Measurements from ENCODE around the gene SEMA4G. TPM values are rescaled to one million over a fixed set of nuclear protein-coding genes. Genes with fewer than 3 reads are reported as not detected.

SEMA4G gene, protein sequence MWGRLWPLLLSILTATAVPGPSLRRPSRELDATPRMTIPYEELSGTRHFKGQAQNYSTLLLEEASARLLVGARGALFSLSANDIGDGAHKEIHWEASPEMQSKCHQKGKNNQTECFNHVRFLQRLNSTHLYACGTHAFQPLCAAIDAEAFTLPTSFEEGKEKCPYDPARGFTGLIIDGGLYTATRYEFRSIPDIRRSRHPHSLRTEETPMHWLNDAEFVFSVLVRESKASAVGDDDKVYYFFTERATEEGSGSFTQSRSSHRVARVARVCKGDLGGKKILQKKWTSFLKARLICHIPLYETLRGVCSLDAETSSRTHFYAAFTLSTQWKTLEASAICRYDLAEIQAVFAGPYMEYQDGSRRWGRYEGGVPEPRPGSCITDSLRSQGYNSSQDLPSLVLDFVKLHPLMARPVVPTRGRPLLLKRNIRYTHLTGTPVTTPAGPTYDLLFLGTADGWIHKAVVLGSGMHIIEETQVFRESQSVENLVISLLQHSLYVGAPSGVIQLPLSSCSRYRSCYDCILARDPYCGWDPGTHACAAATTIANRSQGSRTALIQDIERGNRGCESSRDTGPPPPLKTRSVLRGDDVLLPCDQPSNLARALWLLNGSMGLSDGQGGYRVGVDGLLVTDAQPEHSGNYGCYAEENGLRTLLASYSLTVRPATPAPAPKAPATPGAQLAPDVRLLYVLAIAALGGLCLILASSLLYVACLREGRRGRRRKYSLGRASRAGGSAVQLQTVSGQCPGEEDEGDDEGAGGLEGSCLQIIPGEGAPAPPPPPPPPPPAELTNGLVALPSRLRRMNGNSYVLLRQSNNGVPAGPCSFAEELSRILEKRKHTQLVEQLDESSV
- 1 to 10 TPM in 3 of 4 donors, under 1 TPM in 1; 0.44 to 4.1 (median 1.3) TPM for total RNA-seq

GRCh38 chr10:100969187-100970075 is at the start of gene SEMA4G:
TSS of gene SEMA4G (plus strand) at chr10:100969504. CDS start at chr10:100972913, 3,409 bp downstream.
- intact Hi-C loops (cut with DNase I), result no loop called here
- Histone ChIP-seq H3K36me3 (peaks cover 0 to 22% (median 0%) of the 10 kb centered on the region in 3 donors), H3K4me1 (peaks cover 12 to 20% (median 15%) of the 10 kb centered on the region in 3 donors), H3K9me3 (no peaks in the 10 kb centered on the region), H3K4me3 (peak within 1 kb of the TSS; percentile 41 to 69 (median 64)), H3K27ac (peak within 1 kb of the TSS in 2 of 4 donors; percentile 36 to 44), H3K27me3 (no peaks in the 10 kb centered on the region)
- DNase-seq, result no peak
- TF ChIP-seq POLR2A (IDR thresholded peaks at IDR 0.05) (no peak), CTCF (IDR thresholded peaks at IDR 0.05) (peak; percentile 33 to 71 (median 60))
- WGBS, 2 donors, result 6 to 7% methylated on average over 6 to 24 of the region's 70 CpGs

- no peak overlapping the region for H3K27ac ChIP-seq
- H3K4me3 ChIP-seq, result no peak overlapping the region
- no peaks in the 10 kb centered on the region for H3K9me3 ChIP-seq
- TF ChIP-seq CTCF (IDR thresholded peaks at IDR 0.05) (no peak), POLR2A (IDR thresholded peaks at IDR 0.05) (no peak)
- intact Hi-C loops (cut with DNase I), result no loop called here
- H3K27me3 ChIP-seq, result no peaks in the 10 kb centered on the region
- no peak for DNase-seq
- H3K4me1 ChIP-seq, result no peaks in the 10 kb centered on the region
- H3K36me3 ChIP-seq, result peaks cover 3 to 100% (median 24%) of the 10 kb centered on the region in 3 donors
Measured at GRCh38 chr10:100923580-100923979, 45.7 kb upstream of the SEMA4G start.

DNA sequence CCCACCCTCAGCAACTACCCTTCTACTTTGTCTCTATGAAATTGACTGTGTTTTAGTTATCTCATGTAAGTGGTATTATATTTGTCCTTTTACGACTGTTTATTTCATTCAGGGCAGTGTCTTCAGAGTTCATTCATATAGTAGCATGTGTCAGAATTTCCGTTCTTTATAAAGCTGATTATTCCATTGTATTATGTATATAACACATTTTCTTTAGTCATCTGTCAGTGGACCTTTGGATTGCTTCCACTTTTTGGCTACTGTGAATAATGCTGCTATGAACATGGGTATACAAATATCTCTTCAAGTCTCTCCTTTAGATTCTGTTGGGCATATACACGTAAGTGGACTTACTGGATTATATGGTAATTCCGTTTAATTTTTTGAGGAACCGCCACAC is 42.0 kb upstream of the SEMA4G start:
- 89 to 91% methylated on average over 5 of the region's 5 CpGs for WGBS, 2 donors
- H3K9me3 ChIP-seq, result no peaks in the 10 kb centered on the region
- intact Hi-C loops (cut with DNase I), result no loop called here
- TF ChIP-seq CTCF (IDR thresholded peaks at IDR 0.05) (no peak), POLR2A (IDR thresholded peaks at IDR 0.05) (no peak)
- H3K27ac ChIP-seq, result no peak overlapping the region
- no peak overlapping the region for H3K4me3 ChIP-seq
- H3K27me3 ChIP-seq, result no peaks in the 10 kb centered on the region
- no peaks in the 10 kb centered on the region for H3K4me1 ChIP-seq
- peaks cover 3 to 100% (median 36%) of the 10 kb centered on the region in 3 donors for H3K36me3 ChIP-seq
- no peak for DNase-seq

GRCh38 chr10:100928039-100928438 is 41.3 kb upstream of the SEMA4G start:
- no peak overlapping the region for H3K4me3 ChIP-seq
- TF ChIP-seq POLR2A (IDR thresholded peaks at IDR 0.05) (no peak), CTCF (IDR thresholded peaks at IDR 0.05) (no peak)
- H3K4me1 ChIP-seq, result no peaks in the 10 kb centered on the region
- no peak overlapping the region for H3K27ac ChIP-seq
- no peaks in the 10 kb centered on the region for H3K9me3 ChIP-seq
- intact Hi-C loops (cut with DNase I), result no loop called here
- no peaks in the 10 kb centered on the region for H3K27me3 ChIP-seq
- peaks cover 3 to 100% (median 36%) of the 10 kb centered on the region in 3 donors for H3K36me3 ChIP-seq
- DNase-seq, result no peak
- WGBS, 2 donors, result 73% methylated on average over 1 of the region's 1 CpG; no CpG with 5 or more reads in 1 of the 2 donors

Measured in esophagus squamous epithelium (tissue), 5 donors.